Measurements from ENCODE around the gene NAP1L4.

The NAP1L4 gene

GRCh38 chr11:3010521-3011275, 18.6 kb upstream of the NAP1L4 start:
- peak; percentile 31 to 52 for DNase-seq

DNA sequence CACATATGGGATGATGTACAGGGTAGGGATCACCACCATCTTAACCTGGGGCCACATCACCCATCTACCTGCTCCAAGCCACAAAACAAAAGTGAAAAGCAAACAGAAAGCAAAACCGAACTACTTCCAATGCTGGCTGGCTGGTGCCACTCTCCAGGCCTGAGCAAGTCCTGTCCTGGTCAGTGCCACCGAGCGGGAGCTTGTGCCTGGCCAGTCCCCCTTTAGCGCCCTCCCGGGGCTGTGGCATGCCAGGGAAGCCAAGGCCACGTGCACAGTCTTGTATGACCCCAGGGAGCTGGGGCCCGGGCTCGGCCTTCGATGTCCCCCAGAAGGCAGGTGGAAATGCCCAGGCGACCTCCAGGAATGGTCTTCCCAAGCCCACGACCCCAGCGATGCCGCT, 17.9 kb upstream of the NAP1L4 start:
- DNase-seq, result no peak

DNA sequence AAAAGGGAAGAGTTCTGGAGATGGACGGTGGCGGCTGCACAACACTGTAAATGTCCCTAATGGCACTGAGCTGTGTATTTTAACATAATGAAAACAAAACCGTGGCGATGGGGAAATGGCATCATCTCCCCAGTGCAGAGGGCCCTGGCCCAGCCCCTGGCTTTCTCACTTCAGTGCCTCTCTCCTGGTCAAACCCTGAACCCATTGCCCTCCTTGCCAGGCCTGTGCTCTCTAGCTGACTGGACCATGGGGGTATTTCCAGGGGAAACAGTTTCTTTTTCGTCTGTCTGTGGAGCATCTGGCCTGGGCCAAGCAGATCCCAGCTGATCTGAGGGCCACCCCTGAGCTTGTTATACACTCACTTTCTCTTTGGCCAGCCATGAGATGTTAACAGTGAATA, 17.4 kb upstream of the NAP1L4 start:
- no peak for DNase-seq

DNA sequence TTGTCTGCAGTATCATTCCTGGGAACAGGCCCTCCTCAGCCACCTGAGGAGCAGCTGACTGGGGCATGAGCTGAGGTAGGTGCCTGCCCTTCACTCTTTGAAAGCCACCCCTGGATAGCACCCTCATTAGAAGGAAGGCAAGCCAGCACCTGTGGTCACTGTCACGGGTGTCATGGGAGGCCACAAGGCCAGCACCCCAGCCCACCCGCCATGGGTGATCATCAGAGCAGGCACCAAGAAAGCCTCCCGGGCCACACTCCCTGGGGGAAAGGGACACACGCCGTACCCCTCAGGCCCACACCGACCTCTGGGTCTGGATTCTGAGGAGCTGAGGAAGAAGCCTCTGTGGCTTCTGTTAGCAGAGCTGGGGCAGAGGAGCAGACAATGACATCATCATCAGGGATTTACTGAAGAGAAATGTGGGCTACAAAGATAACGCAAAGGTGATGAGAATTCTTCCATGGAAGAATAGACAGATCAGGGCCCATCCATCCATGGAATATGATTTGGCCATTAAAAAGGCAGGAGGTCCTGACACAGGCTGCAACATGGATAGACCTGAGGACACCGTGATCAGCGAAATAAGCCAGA, 16.7 kb upstream of the NAP1L4 start:
- DNase-seq, result no peak

DNA sequence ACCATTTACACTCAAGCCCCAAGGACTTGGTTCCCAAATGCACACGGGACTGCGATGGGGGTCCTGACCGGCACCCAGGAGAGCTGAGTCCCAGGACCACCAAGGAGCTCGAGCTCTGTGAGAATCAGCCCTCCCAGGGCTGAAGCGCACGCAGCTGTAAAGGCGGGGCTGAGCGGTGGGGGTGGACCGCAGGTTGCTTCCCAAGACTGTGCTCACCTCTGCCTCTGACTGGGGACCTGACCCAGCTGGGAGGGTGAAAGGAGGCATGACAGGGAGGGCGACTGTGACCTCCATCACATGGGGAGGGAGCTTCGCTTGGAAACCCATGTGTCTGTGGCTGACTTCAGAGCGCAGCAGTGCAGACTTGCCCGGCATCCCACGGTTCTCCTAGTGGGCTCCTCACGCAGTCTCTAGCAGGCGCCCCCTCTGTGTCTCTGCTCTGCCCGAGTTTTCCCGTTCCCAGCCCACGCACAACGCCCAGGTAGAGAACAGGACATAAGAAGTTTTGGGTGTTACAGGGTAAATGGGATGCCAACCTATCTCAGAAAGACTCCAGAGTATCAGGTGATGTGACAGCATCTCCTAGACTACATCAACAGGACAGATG, 15.4 kb upstream of the NAP1L4 start:
- no peak for DNase-seq

- no peak for DNase-seq
These were observed 14.6 kb upstream of the NAP1L4 start for GRCh38 chr11:3006505-3007260.

- no peak for DNase-seq
These were observed 12.4 kb upstream of the NAP1L4 start for GRCh38 chr11:3004481-3004880.

GRCh38 chr11:3003396-3004231, 11.5 kb upstream of the NAP1L4 start:
- no peak for DNase-seq

- no peak for DNase-seq
These were observed 10.7 kb upstream of the NAP1L4 start for GRCh38 chr11:3002871-3003270.

GRCh38 chr11:3002351-3002861, 10.3 kb upstream of the NAP1L4 start:
- no peak for DNase-seq

DNA sequence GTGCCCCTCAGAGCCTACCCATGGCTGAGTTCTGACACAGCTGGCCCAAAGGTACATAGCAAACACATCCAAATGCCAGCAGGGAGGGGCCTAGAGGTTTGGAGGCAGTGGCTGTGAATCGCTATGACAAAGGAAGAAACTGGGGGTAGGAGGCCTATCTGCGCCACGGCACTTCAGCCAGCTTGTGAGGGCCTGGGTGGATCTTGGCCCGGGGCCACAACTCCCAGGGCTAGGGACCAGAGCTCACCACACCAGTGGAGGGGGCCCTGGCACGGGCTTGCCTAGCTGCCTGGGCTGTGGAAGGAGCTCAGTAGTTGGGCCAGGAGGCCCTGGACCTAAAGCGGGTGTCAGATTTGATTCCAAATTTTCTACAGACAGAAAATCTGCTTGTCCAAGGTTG, 9.4 kb upstream of the NAP1L4 start:
- no peak for DNase-seq

GRCh38 chr11:3000032-3000961, 8.2 kb upstream of the NAP1L4 start:
- peak in 1 of 2 experiments; percentile 48 for DNase-seq

GRCh38 chr11:2999464-2999998, 7.4 kb upstream of the NAP1L4 start:
- no peak for DNase-seq

DNA sequence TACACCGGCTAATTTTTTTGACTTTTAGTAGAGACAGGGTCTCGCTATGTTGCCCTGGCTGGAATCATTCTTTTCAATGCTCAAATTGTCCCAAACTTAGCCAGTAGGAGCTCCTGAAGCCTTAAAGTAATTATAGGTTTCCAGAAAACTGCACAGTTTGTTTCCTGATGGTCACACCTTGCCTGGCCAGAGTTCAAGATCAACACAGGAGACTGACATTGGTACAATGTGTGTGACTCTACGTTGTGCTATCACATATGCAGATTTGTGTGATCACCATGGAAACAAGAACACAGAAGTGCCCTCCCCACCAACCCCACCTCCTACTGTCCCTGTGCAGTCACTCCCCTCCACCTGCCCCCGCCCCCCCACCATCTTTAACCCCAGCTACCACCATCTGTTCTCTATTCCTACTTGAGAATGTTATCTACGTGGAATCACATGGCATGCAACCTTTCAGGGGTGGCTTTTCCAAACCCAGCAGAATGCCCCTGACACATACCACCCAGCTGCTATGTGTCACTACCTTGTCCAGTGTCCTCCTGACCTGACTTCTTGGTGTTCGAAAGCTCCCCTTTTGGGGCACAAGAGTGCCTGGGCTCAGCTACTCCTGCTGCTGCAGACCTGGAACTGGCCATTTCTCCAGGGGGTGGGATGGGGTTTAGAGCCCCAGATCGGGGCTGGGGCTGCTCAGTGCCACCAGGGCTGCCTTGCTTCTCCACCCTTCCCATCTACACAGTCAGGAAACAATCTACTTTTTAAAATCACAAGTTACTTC, 6.1 kb upstream of the NAP1L4 start:
- DNase-seq, result peak; percentile 61 to 74

DNA sequence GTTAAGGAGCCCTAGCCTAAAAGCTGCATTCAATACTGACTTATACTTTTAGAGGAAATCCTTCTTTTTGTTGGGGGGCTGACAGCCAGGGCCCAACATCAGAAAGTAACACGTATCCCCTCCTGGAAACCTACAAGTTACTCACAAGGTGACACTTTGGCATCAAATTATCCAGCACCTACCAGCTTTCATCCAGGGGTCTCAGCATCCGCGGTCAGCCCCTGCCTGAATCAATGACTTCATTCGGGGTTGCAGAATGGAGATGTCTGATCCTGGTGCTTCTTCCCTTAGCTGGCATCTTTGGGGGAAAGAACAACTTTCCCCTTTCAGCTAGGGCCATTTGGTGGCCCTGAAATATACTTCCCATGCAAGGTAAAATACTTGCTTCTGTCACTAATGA, 5.3 kb upstream of the NAP1L4 start:
- no peak for DNase-seq

DNA sequence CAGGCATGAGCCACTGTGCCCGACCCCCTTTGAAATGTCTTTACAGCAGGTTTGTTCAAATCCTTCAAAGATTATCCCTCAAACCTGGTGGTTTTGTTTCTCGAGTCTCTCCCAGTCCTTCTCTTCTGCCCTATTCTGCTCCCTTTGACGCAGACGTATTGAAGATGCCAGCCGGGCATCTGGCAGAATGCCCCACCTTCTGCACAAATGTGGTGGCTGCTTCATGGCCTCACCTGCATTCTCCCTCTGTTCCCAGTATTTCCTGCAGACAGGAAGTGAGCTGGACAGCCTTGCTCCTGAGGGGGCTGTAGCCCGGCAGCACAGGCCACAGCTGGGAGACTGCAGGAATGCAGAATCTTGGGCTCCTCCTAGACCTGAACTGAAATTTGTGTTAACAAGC, 4.8 kb upstream of the NAP1L4 start:
- DNase-seq, result no peak

GRCh38 chr11:2995893-2996554, 3.9 kb upstream of the NAP1L4 start:
- no peak for DNase-seq

DNA sequence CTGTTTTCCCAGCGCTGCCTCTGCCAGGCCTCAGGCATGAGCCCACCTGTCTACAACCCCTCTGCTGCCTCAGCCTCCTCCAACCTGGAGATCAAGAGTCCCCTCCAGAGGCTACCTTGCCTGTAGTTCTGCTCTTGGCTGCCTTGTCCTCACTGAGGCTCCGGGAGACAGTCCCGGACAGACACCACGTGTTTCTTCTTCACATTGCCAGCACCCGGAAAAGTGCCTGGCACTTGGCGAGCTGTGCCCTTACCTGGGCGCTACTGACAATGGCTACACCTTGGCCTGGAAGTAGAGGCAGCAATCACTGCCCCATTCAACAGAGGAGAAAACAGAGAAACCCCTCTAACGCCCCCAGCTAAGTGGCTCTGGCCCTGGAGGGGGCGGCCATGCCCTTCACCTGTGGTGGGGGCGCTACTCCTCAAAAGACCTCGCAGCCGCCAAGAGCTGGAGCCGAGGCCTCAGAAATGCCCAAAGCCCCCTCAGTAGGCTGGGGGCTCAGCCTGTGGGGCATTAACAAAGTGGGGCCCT, 3.0 kb upstream of the NAP1L4 start:
- no peak for DNase-seq

DNA sequence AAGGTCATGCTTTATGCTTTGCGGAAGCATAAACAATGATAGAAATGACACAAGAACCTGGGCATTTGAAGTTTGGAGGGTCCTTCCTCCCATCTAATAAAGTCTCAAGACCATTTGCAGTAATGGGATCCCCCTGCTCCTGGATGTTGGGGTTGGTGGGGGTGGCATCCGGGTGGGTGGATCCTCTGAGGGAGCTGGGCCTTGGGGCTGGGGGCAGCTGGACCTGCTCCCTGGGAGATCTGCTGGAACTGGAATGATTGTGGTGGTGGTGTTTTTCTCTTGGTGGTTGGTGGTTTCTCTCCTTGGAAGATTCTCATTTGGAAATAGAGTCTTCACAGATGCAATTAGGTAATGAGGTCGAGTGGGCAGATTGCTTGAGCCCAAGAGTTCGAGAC, 2.2 kb upstream of the NAP1L4 start:
- no peak for DNase-seq

- peak in 1 of 2 experiments; percentile 39 for DNase-seq
These were observed 832 bp upstream of the NAP1L4 start for GRCh38 chr11:2992997-2993325.
